ENCODE data around the gene ZBTB24. TPM values are rescaled to one million over a fixed set of nuclear protein-coding genes. Genes with fewer than 3 reads are reported as not detected.

ZBTB24 gene
- total RNA-seq, 2 experiments from 2014 or later, result 15.3 to 17.0 TPM

DNA sequence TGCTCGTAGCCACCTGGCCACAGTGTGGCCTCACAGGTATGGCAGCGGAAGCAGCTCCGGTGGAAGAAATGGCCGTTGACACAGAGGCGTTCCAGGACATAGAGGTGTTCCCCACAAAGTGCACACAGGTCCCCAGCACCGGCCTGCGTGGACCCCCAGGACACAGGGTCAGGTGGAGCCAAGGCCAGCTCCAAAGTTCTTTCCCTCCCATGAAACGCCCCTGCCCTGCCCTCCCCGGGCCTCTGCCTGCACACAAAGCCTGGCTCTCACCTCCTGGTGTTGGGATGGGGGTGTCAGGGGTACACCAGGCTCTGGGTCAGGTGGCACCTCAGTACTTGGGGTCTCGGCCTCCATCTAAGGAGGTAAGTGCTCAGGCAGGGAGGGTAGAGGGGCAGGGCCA is 35.9 kb downstream of the ZBTB24 start:
- no peak for DNase-seq (ENCODE audit: low spot score)

DNA sequence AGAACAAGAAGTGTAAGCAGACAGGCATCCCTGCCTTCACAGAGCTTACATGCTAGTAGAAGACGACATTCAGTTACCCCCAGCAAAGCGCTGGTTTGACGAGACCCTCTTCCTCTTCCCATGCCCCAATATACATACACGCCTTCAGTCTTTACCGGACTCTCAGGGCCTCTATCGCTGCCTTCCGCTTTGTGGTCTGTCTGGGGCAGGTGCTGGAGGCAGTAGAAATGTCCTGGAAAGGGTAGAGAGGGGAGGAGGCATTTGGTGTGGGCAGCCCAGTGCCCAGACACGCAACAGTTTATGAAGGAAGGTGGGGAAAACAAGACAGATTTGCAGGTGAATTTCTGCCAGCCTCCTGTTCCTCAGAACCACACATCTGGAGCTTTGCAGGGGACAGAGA is 36.5 kb downstream of the ZBTB24 start:
- TF ChIP-seq, protein P1, sequence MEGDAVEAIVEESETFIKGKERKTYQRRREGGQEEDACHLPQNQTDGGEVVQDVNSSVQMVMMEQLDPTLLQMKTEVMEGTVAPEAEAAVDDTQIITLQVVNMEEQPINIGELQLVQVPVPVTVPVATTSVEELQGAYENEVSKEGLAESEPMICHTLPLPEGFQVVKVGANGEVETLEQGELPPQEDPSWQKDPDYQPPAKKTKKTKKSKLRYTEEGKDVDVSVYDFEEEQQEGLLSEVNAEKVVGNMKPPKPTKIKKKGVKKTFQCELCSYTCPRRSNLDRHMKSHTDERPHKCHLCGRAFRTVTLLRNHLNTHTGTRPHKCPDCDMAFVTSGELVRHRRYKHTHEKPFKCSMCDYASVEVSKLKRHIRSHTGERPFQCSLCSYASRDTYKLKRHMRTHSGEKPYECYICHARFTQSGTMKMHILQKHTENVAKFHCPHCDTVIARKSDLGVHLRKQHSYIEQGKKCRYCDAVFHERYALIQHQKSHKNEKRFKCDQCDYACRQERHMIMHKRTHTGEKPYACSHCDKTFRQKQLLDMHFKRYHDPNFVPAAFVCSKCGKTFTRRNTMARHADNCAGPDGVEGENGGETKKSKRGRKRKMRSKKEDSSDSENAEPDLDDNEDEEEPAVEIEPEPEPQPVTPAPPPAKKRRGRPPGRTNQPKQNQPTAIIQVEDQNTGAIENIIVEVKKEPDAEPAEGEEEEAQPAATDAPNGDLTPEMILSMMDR (conservative IDR thresholded peaks at IDR 0.05; ENCODE audit: low read length), result no peak
- no peak for TF ChIP-seq EZH2phosphoT487 (IDR thresholded peaks at IDR 0.05; ENCODE audit: borderline replicate concordance, low read depth, low read length)
- ChIA-PET POLR2A (interaction anchor here (1.4 kb wide), 1 partner anchor 9 kb away, joined by 4 read pairs; the partner anchor contains the start of gene MICAL1), CTCF (ENCODE audit: unreplicated experiment) (no interaction called here)
- intact Hi-C loops (cut with micrococcal nuclease; ENCODE audit: unreplicated experiment), result no loop called here
- Histone ChIP-seq H3K4me2 (ENCODE audit: low read length) (no peak overlapping the region), H3K4me1 (ENCODE audit: insufficient read depth, low read length, poor library complexity, severe bottlenecking) (peaks cover 26% of the 10 kb centered on the region), H4K20me1 (ENCODE audit: insufficient read depth, low read length) (no peaks in the 10 kb centered on the region), H3K27ac (ENCODE audit: low read depth, low read length, poor library complexity, severe bottlenecking) (no peak overlapping the region), H3K4me3 (ENCODE audit: low read depth, low read length, poor library complexity, severe bottlenecking) (no peak overlapping the region), H3K79me2 (ENCODE audit: insufficient read depth, low read depth, low read length) (no peaks in the 10 kb centered on the region), H2AFZ (ENCODE audit: low read length) (no peak overlapping the region), H3K36me3 (ENCODE audit: insufficient read depth, low read length) (peaks cover 82% of the 10 kb centered on the region), H3K9me3 (ENCODE audit: low read length) (no peaks in the 10 kb centered on the region), H3K9me2 (ENCODE audit: insufficient read depth, low read length) (no peaks in the 10 kb centered on the region)
- no peak for DNase-seq (ENCODE audit: low spot score)
- BruUV-seq (replicated peaks), result no TSS peak

More for the DNA sequence above, 35.9 kb downstream of the ZBTB24 start:
- H4K20me1 ChIP-seq (ENCODE audit: insufficient read depth, low read length), result no peaks in the 10 kb centered on the region
- ChIA-PET POLR2A (interaction anchor here (1.4 kb wide), 1 partner anchor 9 kb away, joined by 4 read pairs; the partner anchor contains the start of gene MICAL1), CTCF (ENCODE audit: unreplicated experiment) (no interaction called here)
- no peaks in the 10 kb centered on the region for H3K79me2 ChIP-seq (ENCODE audit: insufficient read depth, low read depth, low read length)
- H3K9me2 ChIP-seq (ENCODE audit: insufficient read depth, low read length), result no peaks in the 10 kb centered on the region
- TF ChIP-seq EZH2phosphoT487 (IDR thresholded peaks at IDR 0.05; ENCODE audit: borderline replicate concordance, low read depth, low read length), result no peak
- TF ChIP-seq, protein P1 (conservative IDR thresholded peaks at IDR 0.05; ENCODE audit: low read length), result no peak
- intact Hi-C loops (cut with micrococcal nuclease; ENCODE audit: unreplicated experiment), result no loop called here
- H2AFZ ChIP-seq (ENCODE audit: low read length), result no peak overlapping the region
- H3K4me2 ChIP-seq (ENCODE audit: low read length), result no peak overlapping the region
- peaks cover 87% of the 10 kb centered on the region for H3K36me3 ChIP-seq (ENCODE audit: insufficient read depth, low read length)
- H3K4me3 ChIP-seq (ENCODE audit: low read depth, low read length, poor library complexity, severe bottlenecking), result no peak overlapping the region
- H3K9me3 ChIP-seq (ENCODE audit: low read length), result no peaks in the 10 kb centered on the region
- H3K27ac ChIP-seq (ENCODE audit: low read depth, low read length, poor library complexity, severe bottlenecking), result no peak overlapping the region
- peaks cover 26% of the 10 kb centered on the region for H3K4me1 ChIP-seq (ENCODE audit: insufficient read depth, low read length, poor library complexity, severe bottlenecking)
- BruUV-seq (replicated peaks), result no TSS peak

DNA sequence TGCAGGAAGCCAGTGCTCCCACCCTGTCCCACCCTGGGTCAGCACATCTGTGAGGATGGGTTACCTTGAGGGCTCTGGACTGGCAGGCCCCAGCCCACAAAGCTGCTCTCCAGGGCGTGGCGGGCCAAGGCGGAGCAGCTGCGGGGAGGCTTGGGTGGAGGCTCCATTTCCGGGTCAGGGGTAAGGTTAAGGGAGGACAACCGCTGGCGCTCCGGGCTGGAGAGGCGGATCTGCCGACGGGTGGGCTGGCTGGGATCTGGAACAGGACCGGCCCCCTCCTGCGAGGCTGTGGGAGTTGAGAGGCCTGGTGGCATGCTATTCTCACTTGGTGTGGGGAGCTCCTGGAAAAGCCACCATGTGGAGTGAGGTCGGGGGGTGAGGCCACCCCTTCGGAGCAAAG is 36.9 kb downstream of the ZBTB24 start:
- intact Hi-C loops (cut with micrococcal nuclease; ENCODE audit: unreplicated experiment), result no loop called here
- TF ChIP-seq, protein P1 (conservative IDR thresholded peaks at IDR 0.05; ENCODE audit: low read length), result no peak
- no peak for TF ChIP-seq EZH2phosphoT487 (IDR thresholded peaks at IDR 0.05; ENCODE audit: borderline replicate concordance, low read depth, low read length)
- DNase-seq (ENCODE audit: low spot score), result no peak
- ChIA-PET CTCF (ENCODE audit: unreplicated experiment) (no interaction called here), POLR2A (no interaction called here)
- no peaks in the 10 kb centered on the region for H3K9me2 ChIP-seq (ENCODE audit: insufficient read depth, low read length)
- H2AFZ ChIP-seq (ENCODE audit: low read length), result no peak overlapping the region
- no peaks in the 10 kb centered on the region for H3K79me2 ChIP-seq (ENCODE audit: insufficient read depth, low read depth, low read length)
- H3K4me1 ChIP-seq (ENCODE audit: insufficient read depth, low read length, poor library complexity, severe bottlenecking), result peaks cover 26% of the 10 kb centered on the region
- H3K9me3 ChIP-seq (ENCODE audit: low read length), result no peaks in the 10 kb centered on the region
- H3K4me3 ChIP-seq (ENCODE audit: low read depth, low read length, poor library complexity, severe bottlenecking), result no peak overlapping the region
- H3K4me2 ChIP-seq (ENCODE audit: low read length), result no peak overlapping the region
- H3K27ac ChIP-seq (ENCODE audit: low read depth, low read length, poor library complexity, severe bottlenecking), result no peak overlapping the region
- BruUV-seq (replicated peaks), result no TSS peak
- H3K36me3 ChIP-seq (ENCODE audit: insufficient read depth, low read length), result peaks cover 77% of the 10 kb centered on the region
- H4K20me1 ChIP-seq (ENCODE audit: insufficient read depth, low read length), result no peaks in the 10 kb centered on the region
